ENCODE results near the gene RAF1. TPM values are rescaled to one million over a fixed set of nuclear protein-coding genes. Genes with fewer than 3 reads are reported as not detected.

Gene RAF1
- total and polyA plus RNA-seq, 2 of the 13 experiments (the other 11 are each of a cell fraction or from before 2014, with no cell fraction given) = 72.2 to 91.4 TPM

GRCh38 chr3:12670365-12671119, 6.6 kb upstream of the RAF1 start (continued):
- TF ChIP-seq KIAA2018 (CRISPR knock-in tag; IDR thresholded peaks at IDR 0.05; ENCODE audit: borderline replicate concordance) = no peak
- no peak for TF ChIP-seq RNF2 (conservative IDR thresholded peaks at IDR 0.05; ENCODE audit: low read depth)
- no peak for TF ChIP-seq CEBPZ (IDR thresholded peaks at IDR 0.05; ENCODE audit: low read length)
- no peak for TF ChIP-seq NFIC (IDR thresholded peaks at IDR 0.05; ENCODE audit: low read length)
- peak; percentile 45; the same call in 1 of the 2 replicates for TF ChIP-seq MYPOP (CRISPR knock-in tag; IDR thresholded peaks at IDR 0.05)
- no peak for TF ChIP-seq CHD4 (IDR thresholded peaks at IDR 0.05; ENCODE audit: borderline replicate concordance, low read length)
- TF ChIP-seq ZNF12 (CRISPR knock-in tag; IDR thresholded peaks at IDR 0.05) = no peak
- TF ChIP-seq GABPA (IDR thresholded peaks at IDR 0.05; ENCODE audit: low read depth, low read length) = no peak
- no peak for TF ChIP-seq GABPA (CRISPR knock-in tag; IDR thresholded peaks at IDR 0.05; ENCODE audit: low read depth)
- TF ChIP-seq STAT5B (CRISPR knock-in tag; IDR thresholded peaks at IDR 0.05) = no peak
- no peak for TF ChIP-seq ZNF430 (CRISPR knock-in tag; IDR thresholded peaks at IDR 0.05)
- no peak for TF ChIP-seq ZNF34 (CRISPR knock-in tag; IDR thresholded peaks at IDR 0.05; ENCODE audit: borderline replicate concordance)
- peak; percentile 36 for TF ChIP-seq SOX5 (CRISPR knock-in tag; IDR thresholded peaks at IDR 0.05; ENCODE audit: borderline replicate concordance)
- no peak for TF ChIP-seq KLF12 (CRISPR knock-in tag; IDR thresholded peaks at IDR 0.05; ENCODE audit: borderline replicate concordance)
